ENCODE measurements around the gene SPAG16. TPM values are rescaled to one million over a fixed set of nuclear protein-coding genes. Genes with fewer than 3 reads are reported as not detected.

The SPAG16 gene
- total and polyA plus RNA-seq, 2 donors (not counting 1 experiment from before 2014, with no cell fraction given), result 3.4 to 8.6 TPM

- no peak overlapping the region for H3K4me3 Mint-ChIP-seq
- H3K27me3 Mint-ChIP-seq, result no peaks in the 10 kb centered on the region
- no peaks in the 10 kb centered on the region for H3K79me2 ChIP-seq (ENCODE audit: control insufficient read depth, insufficient read depth, low read length)
- no peak for DNase-seq
- no peak for TF ChIP-seq EZH2 (IDR thresholded peaks at IDR 0.05; ENCODE audit: borderline replicate concordance, insufficient read depth, low read depth, low read length, poor library complexity, severe bottlenecking)
- TF ChIP-seq CTCF (IDR thresholded peaks at IDR 0.05), result no peak
- ChIA-PET CTCF (no interaction called here), POLR2A (no interaction called here)
- no peak overlapping the region for H3K27ac Mint-ChIP-seq
- H3K4me1 Mint-ChIP-seq, result no peaks in the 10 kb centered on the region
- no peak overlapping the region for H3K27ac ChIP-seq (ENCODE audit: low read length in 2 of 2)
- no peak overlapping the region for H2AFZ ChIP-seq (ENCODE audit: insufficient read depth, low read depth, low read length, poor library complexity, severe bottlenecking)
- WGBS (ENCODE audit: insufficient coverage), result no CpG with 5 or more reads among the region's 2 CpGs
- intact Hi-C loops (cut with micrococcal nuclease), result no loop called here
- no peak overlapping the region for H3K4me2 ChIP-seq (replicated peaks; ENCODE audit: low read depth, low read length, poor library complexity, severe bottlenecking)
- H3K4me1 ChIP-seq (ENCODE audit: control insufficient read depth in 2 of 2, insufficient read depth in 2 of 2, low read length in 2 of 2), result no peaks in the 10 kb centered on the region
- no peak overlapping the region for H3K4me3 ChIP-seq (ENCODE audit: control extremely low read depth in 1 of 5, extremely low read depth in 1 of 5, insufficient read depth in 1 of 5, low read depth in 2 of 5, low read length in 4 of 5)
- no peak overlapping the region for H3K9ac ChIP-seq (ENCODE audit: low read length)
- no peak for ATAC-seq (ENCODE audit: low read depth)
- H3K27me3 ChIP-seq (replicated peaks in 1 of 4; ENCODE audit: control extremely low read depth in 1 of 4, control insufficient read depth in 3 of 4, insufficient read depth in 4 of 4, low read length in 3 of 4), result no peaks in the 10 kb centered on the region
- H3K9me3 ChIP-seq (ENCODE audit: control extremely low read depth in 1 of 3, control insufficient read depth in 2 of 3, insufficient read depth in 1 of 3, low read length in 2 of 3), result no peaks in the 10 kb centered on the region
- no peaks in the 10 kb centered on the region for H3K36me3 ChIP-seq (replicated peaks in 1 of 2; ENCODE audit: control extremely low read depth in 1 of 2, control insufficient read depth in 1 of 2, extremely low read depth in 1 of 2, insufficient read depth in 2 of 2, low read length in 1 of 2)
- no peaks in the 10 kb centered on the region for H4K20me1 ChIP-seq (ENCODE audit: control insufficient read depth, insufficient read depth, low read length, poor library complexity, severe bottlenecking)
- no peaks in the 10 kb centered on the region for H3K9me3 Mint-ChIP-seq (ENCODE audit: insufficient read depth)
Observed at GRCh38 chr2:214382229-214382628, 1098.0 kb downstream of the SPAG16 start.

GRCh38 chr2:214386720-214387119, 1102.5 kb downstream of the SPAG16 start:
- Mint-ChIP-seq H3K27me3 (no peaks in the 10 kb centered on the region), H3K4me1 (no peaks in the 10 kb centered on the region), H3K9me3 (ENCODE audit: insufficient read depth) (no peaks in the 10 kb centered on the region), H3K4me3 (no peak overlapping the region), H3K27ac (no peak overlapping the region)
- WGBS (ENCODE audit: insufficient coverage), result 88% methylated on average over 1 of the region's 2 CpGs
- no peaks in the 10 kb centered on the region for H3K9me3 ChIP-seq (ENCODE audit: control extremely low read depth in 1 of 3, control insufficient read depth in 2 of 3, insufficient read depth in 1 of 3, low read length in 2 of 3)
- no peak overlapping the region for H2AFZ ChIP-seq (ENCODE audit: insufficient read depth, low read depth, low read length, poor library complexity, severe bottlenecking)
- no peaks in the 10 kb centered on the region for H4K20me1 ChIP-seq (ENCODE audit: control insufficient read depth, insufficient read depth, low read length, poor library complexity, severe bottlenecking)
- H3K36me3 ChIP-seq (replicated peaks in 1 of 2; ENCODE audit: control extremely low read depth in 1 of 2, control insufficient read depth in 1 of 2, extremely low read depth in 1 of 2, insufficient read depth in 2 of 2, low read length in 1 of 2), result no peaks in the 10 kb centered on the region
- no peak for DNase-seq
- intact Hi-C loops (cut with micrococcal nuclease), result no loop called here
- TF ChIP-seq EZH2 (IDR thresholded peaks at IDR 0.05; ENCODE audit: borderline replicate concordance, insufficient read depth, low read depth, low read length, poor library complexity, severe bottlenecking) (no peak), CTCF (IDR thresholded peaks at IDR 0.05) (no peak)
- no peak overlapping the region for H3K4me3 ChIP-seq (ENCODE audit: control extremely low read depth in 1 of 5, extremely low read depth in 1 of 5, insufficient read depth in 1 of 5, low read depth in 2 of 5, low read length in 4 of 5)
- no peak overlapping the region for H3K4me2 ChIP-seq (replicated peaks; ENCODE audit: low read depth, low read length, poor library complexity, severe bottlenecking)
- H3K9ac ChIP-seq (ENCODE audit: low read length), result no peak overlapping the region
- ChIA-PET POLR2A (no interaction called here), CTCF (no interaction called here)
- no peak for ATAC-seq (ENCODE audit: low read depth)
- no peaks in the 10 kb centered on the region for H3K27me3 ChIP-seq (replicated peaks in 1 of 4; ENCODE audit: control extremely low read depth in 1 of 4, control insufficient read depth in 3 of 4, insufficient read depth in 4 of 4, low read length in 3 of 4)
- H3K4me1 ChIP-seq (ENCODE audit: control insufficient read depth in 2 of 2, insufficient read depth in 2 of 2, low read length in 2 of 2), result no peaks in the 10 kb centered on the region
- no peak overlapping the region for H3K27ac ChIP-seq (ENCODE audit: low read length in 2 of 2)
- no peaks in the 10 kb centered on the region for H3K79me2 ChIP-seq (ENCODE audit: control insufficient read depth, insufficient read depth, low read length)

Measured in B cell (primary cell).